ENCODE measurements around the gene ABCA2.

The ABCA2 gene

GRCh38 chr9:137066096-137066861 is 38.2 kb upstream of the ABCA2 start:
- Histone ChIP-seq H3K4me2 (ENCODE audit: low read depth, low read length, poor library complexity, severe bottlenecking) (no peak overlapping the region), H4K20me1 (ENCODE audit: low read depth, low read length) (no peaks in the 10 kb centered on the region), H3K27ac (ENCODE audit: low read depth, low read length) (no peak overlapping the region), H3K9me3 (ENCODE audit: insufficient read depth, low read length) (no peaks in the 10 kb centered on the region), H3K36me3 (ENCODE audit: low read length) (no peaks in the 10 kb centered on the region), H3F3A (ENCODE audit: insufficient read depth) (peaks cover 13% of the 10 kb centered on the region), H3K4me3 (ENCODE audit: insufficient read depth, low read length, poor library complexity, severe bottlenecking) (no peak overlapping the region), H3K9ac (ENCODE audit: low read length) (no peak overlapping the region), H3K27me3 (ENCODE audit: low read length) (no peaks in the 10 kb centered on the region), H2AFZ (ENCODE audit: low read depth, low read length, severe bottlenecking) (no peak overlapping the region), H3K9me2 (replicated peaks; ENCODE audit: insufficient read depth, low read length) (no peaks in the 10 kb centered on the region), H3K79me2 (ENCODE audit: insufficient read depth, low read length) (peaks cover 12% of the 10 kb centered on the region)
- TF ChIP-seq, protein P1, sequence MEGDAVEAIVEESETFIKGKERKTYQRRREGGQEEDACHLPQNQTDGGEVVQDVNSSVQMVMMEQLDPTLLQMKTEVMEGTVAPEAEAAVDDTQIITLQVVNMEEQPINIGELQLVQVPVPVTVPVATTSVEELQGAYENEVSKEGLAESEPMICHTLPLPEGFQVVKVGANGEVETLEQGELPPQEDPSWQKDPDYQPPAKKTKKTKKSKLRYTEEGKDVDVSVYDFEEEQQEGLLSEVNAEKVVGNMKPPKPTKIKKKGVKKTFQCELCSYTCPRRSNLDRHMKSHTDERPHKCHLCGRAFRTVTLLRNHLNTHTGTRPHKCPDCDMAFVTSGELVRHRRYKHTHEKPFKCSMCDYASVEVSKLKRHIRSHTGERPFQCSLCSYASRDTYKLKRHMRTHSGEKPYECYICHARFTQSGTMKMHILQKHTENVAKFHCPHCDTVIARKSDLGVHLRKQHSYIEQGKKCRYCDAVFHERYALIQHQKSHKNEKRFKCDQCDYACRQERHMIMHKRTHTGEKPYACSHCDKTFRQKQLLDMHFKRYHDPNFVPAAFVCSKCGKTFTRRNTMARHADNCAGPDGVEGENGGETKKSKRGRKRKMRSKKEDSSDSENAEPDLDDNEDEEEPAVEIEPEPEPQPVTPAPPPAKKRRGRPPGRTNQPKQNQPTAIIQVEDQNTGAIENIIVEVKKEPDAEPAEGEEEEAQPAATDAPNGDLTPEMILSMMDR (IDR thresholded peaks at IDR 0.05; ENCODE audit: insufficient read depth, low read length, poor library complexity, severe bottlenecking): no peak
- TF ChIP-seq EZH2phosphoT487 (conservative IDR thresholded peaks at IDR 0.05; ENCODE audit: low read length): no peak

DNA sequence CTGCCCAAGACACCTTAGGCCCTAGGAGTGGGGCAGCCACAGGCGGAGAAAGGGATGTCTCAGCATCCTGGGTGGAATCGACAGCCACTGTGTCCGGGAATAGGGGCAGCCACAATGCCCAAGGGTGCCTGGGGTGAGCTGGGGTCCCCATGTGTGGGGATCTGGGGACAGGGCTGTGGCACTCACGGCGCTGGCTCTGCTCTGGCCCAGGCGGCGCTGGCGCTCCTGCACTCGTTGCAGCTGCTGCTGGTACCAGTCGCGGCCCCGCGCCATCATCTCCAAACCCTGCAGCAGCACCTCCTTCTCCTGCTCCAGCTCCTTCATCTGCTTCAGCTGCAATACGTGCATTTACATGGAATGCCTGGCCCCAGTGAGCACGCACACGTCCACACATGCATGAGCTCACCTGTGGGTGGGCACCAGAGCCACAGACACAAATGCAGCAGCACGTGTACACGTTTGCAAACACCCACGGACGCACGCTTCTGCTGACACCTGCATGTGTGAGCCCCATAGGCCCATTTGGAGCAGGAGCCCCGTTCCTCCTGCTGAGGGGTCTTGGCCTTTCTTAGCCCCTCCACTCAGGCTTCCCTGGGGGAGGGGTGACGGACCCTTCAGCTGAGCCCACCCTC is 37.4 kb upstream of the ABCA2 start:
- peaks cover 13% of the 10 kb centered on the region for H3F3A ChIP-seq (ENCODE audit: insufficient read depth)
- H3K4me2 ChIP-seq (ENCODE audit: low read depth, low read length, poor library complexity, severe bottlenecking): no peak overlapping the region
- H3K9ac ChIP-seq (ENCODE audit: low read length): no peak overlapping the region
- H2AFZ ChIP-seq (ENCODE audit: low read depth, low read length, severe bottlenecking): no peak overlapping the region
- peaks cover 12% of the 10 kb centered on the region for H3K79me2 ChIP-seq (ENCODE audit: insufficient read depth, low read length)
- no peaks in the 10 kb centered on the region for H3K27me3 ChIP-seq (ENCODE audit: low read length)
- H3K27ac ChIP-seq (ENCODE audit: low read depth, low read length): no peak overlapping the region
- no peaks in the 10 kb centered on the region for H3K36me3 ChIP-seq (ENCODE audit: low read length)
- no peaks in the 10 kb centered on the region for H4K20me1 ChIP-seq (ENCODE audit: low read depth, low read length)
- TF ChIP-seq, protein P1 (IDR thresholded peaks at IDR 0.05; ENCODE audit: insufficient read depth, low read length, poor library complexity, severe bottlenecking): no peak
- no peak for TF ChIP-seq EZH2phosphoT487 (conservative IDR thresholded peaks at IDR 0.05; ENCODE audit: low read length)
- no peak overlapping the region for H3K4me3 ChIP-seq (ENCODE audit: insufficient read depth, low read length, poor library complexity, severe bottlenecking)
- no peaks in the 10 kb centered on the region for H3K9me2 ChIP-seq (replicated peaks; ENCODE audit: insufficient read depth, low read length)
- H3K9me3 ChIP-seq (ENCODE audit: insufficient read depth, low read length): no peaks in the 10 kb centered on the region

DNA sequence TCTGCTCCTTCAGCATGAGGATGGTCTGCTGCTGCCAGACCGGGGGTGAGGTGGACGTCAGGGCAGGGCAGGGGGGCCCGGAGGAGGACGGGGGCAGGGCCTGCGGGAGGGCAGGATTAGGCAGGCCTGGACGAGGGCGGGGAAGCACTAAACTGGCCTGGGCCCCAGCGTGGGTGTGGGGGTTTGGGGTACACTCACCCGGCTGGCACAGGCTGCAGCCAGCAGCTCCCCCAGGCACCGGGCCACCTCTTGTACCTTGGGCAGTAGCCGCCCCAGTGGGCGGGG is 36.8 kb upstream of the ABCA2 start:
- no peak overlapping the region for H3K27ac ChIP-seq (ENCODE audit: low read depth, low read length)
- no peaks in the 10 kb centered on the region for H3K36me3 ChIP-seq (ENCODE audit: low read length)
- H3K4me3 ChIP-seq (ENCODE audit: insufficient read depth, low read length, poor library complexity, severe bottlenecking): no peak overlapping the region
- H4K20me1 ChIP-seq (ENCODE audit: low read depth, low read length): no peaks in the 10 kb centered on the region
- H3K9ac ChIP-seq (ENCODE audit: low read length): no peak overlapping the region
- no peaks in the 10 kb centered on the region for H3K27me3 ChIP-seq (ENCODE audit: low read length)
- no peaks in the 10 kb centered on the region for H3K9me2 ChIP-seq (replicated peaks; ENCODE audit: insufficient read depth, low read length)
- TF ChIP-seq, protein P1 (IDR thresholded peaks at IDR 0.05; ENCODE audit: insufficient read depth, low read length, poor library complexity, severe bottlenecking): no peak
- no peak for TF ChIP-seq EZH2phosphoT487 (conservative IDR thresholded peaks at IDR 0.05; ENCODE audit: low read length)
- H3F3A ChIP-seq (ENCODE audit: insufficient read depth): peaks cover 13% of the 10 kb centered on the region
- no peak overlapping the region for H3K4me2 ChIP-seq (ENCODE audit: low read depth, low read length, poor library complexity, severe bottlenecking)
- no peak overlapping the region for H2AFZ ChIP-seq (ENCODE audit: low read depth, low read length, severe bottlenecking)
- no peaks in the 10 kb centered on the region for H3K9me3 ChIP-seq (ENCODE audit: insufficient read depth, low read length)
- H3K79me2 ChIP-seq (ENCODE audit: insufficient read depth, low read length): peaks cover 12% of the 10 kb centered on the region
